Measurements from ENCODE around the gene INSR.

Gene INSR

GRCh38 chr19:7294558-7295212, 471 bp upstream of the INSR start:
- H3K27ac ChIP-seq (ENCODE audit: low read depth, low read length), result no peak overlapping the region

DNA sequence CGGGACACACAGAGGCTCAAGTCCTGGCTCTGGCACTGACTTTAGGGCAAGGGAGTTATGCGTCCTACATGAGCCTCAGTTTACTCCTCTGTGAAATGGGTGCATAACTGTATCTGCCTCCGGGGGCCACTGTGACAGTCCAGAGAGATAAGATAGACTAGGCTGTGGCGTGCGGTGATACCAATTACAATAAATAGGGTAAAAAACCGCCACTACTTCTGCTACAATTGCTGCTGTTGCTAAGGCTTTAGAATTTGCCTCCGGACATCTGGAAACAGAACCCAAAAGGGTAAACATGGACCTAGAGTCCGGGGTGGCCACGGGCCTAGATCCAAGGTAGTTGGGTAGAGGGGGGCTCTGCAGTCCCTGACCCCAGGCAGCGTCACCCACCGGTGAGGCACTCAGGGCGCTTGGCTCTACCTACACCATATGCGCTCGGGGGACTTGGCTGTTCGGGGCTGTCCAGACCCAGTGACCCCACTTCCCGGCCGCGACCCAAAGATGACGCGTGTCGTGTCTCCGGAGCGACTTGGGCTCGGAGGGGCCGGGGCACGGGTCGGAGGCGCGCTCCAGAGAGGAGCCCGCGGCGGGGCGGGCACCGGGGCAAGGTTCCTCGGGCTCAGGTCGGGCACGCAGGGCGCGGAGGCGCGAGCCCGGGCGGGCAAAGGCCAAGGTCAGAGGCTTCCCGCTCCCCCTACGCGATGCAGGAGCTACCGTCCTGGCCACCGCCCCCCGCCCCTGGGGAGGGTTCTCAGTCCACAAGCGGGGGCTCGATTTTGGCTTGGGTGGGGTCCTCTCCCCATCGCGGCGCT, 1.1 kb downstream of the INSR start:
- Histone ChIP-seq H3K4me1 (ENCODE audit: control insufficient read depth, insufficient read depth, low read length) (peaks cover 20% of the 10 kb centered on the region), H3K4me3 (ENCODE audit: low read depth, low read length) (peak overlapping the region; percentile 78), H3K27me3 (ENCODE audit: control insufficient read depth, insufficient read depth, low read length) (peaks cover 10% of the 10 kb centered on the region), H3K9ac (ENCODE audit: low read length) (peak overlapping the region; percentile 59), H3K9me3 (ENCODE audit: control insufficient read depth, insufficient read depth, low read depth, low read length) (no peaks in the 10 kb centered on the region), H3K27ac (ENCODE audit: low read depth, low read length) (no peak overlapping the region), H3K36me3 (ENCODE audit: control insufficient read depth, insufficient read depth, low read length) (no peaks in the 10 kb centered on the region)

More at GRCh38 chr19:7294558-7295212, 471 bp upstream of the INSR start:
- Histone ChIP-seq H3K27me3 (ENCODE audit: control insufficient read depth, insufficient read depth, low read length) (peaks cover 10% of the 10 kb centered on the region), H3K36me3 (ENCODE audit: control insufficient read depth, insufficient read depth, low read length) (no peaks in the 10 kb centered on the region), H3K9ac (ENCODE audit: low read length) (no peak overlapping the region), H3K4me1 (ENCODE audit: control insufficient read depth, insufficient read depth, low read length) (peaks cover 14% of the 10 kb centered on the region), H3K4me3 (ENCODE audit: low read depth, low read length) (peak overlapping the region; percentile 62), H3K9me3 (ENCODE audit: control insufficient read depth, insufficient read depth, low read depth, low read length) (no peaks in the 10 kb centered on the region)

GRCh38 chr19:7292352-7292949, 1.8 kb downstream of the INSR start:
- Histone ChIP-seq H3K27ac (ENCODE audit: low read depth, low read length) (no peak overlapping the region), H3K36me3 (ENCODE audit: control insufficient read depth, insufficient read depth, low read length) (no peaks in the 10 kb centered on the region), H3K4me3 (ENCODE audit: low read depth, low read length) (peak overlapping the region; percentile 78), H3K4me1 (ENCODE audit: control insufficient read depth, insufficient read depth, low read length) (peaks cover 20% of the 10 kb centered on the region), H3K27me3 (ENCODE audit: control insufficient read depth, insufficient read depth, low read length) (peaks cover 10% of the 10 kb centered on the region), H3K9ac (ENCODE audit: low read length) (peak overlapping the region; percentile 18), H3K9me3 (ENCODE audit: control insufficient read depth, insufficient read depth, low read depth, low read length) (no peaks in the 10 kb centered on the region)

DNA sequence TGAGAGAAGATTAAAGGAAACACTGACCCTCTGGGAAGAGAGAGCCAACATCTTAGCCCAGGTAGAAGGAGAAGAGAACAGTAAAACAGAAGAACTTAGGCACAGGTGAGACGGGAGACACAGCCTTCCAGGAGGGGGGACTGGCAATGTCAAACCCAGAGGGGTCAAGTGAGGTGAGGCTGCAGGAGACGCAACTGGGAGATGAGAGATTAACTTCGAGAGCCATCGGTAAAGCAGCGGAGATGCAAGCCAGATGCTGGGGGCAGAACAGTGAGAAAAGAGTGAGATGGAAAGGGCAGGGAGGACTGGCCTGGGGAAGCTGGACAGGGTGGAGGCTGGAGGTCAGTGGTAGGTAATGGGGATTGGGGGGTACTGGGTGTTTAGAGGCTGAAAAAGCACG, 5.2 kb downstream of the INSR start:
- Histone ChIP-seq H3K36me3 (ENCODE audit: control insufficient read depth, insufficient read depth, low read length) (no peaks in the 10 kb centered on the region), H3K27me3 (ENCODE audit: control insufficient read depth, insufficient read depth, low read length) (peaks cover 7% of the 10 kb centered on the region), H3K9ac (ENCODE audit: low read length) (no peak overlapping the region), H3K9me3 (ENCODE audit: control insufficient read depth, insufficient read depth, low read depth, low read length) (no peaks in the 10 kb centered on the region), H3K27ac (ENCODE audit: low read depth, low read length) (no peak overlapping the region), H3K4me3 (ENCODE audit: low read depth, low read length) (no peak overlapping the region), H3K4me1 (ENCODE audit: control insufficient read depth, insufficient read depth, low read length) (peaks cover 21% of the 10 kb centered on the region)

- Histone ChIP-seq H3K36me3 (ENCODE audit: control insufficient read depth, insufficient read depth, low read length) (no peaks in the 10 kb centered on the region), H3K9ac (ENCODE audit: low read length) (no peak overlapping the region), H3K4me3 (ENCODE audit: low read depth, low read length) (no peak overlapping the region), H3K27ac (ENCODE audit: low read depth, low read length) (no peak overlapping the region), H3K27me3 (ENCODE audit: control insufficient read depth, insufficient read depth, low read length) (peaks cover 5% of the 10 kb centered on the region), H3K9me3 (ENCODE audit: control insufficient read depth, insufficient read depth, low read depth, low read length) (no peaks in the 10 kb centered on the region), H3K4me1 (ENCODE audit: control insufficient read depth, insufficient read depth, low read length) (peaks cover 25% of the 10 kb centered on the region)
Measured at GRCh38 chr19:7288131-7288530, 6.1 kb downstream of the INSR start.

DNA sequence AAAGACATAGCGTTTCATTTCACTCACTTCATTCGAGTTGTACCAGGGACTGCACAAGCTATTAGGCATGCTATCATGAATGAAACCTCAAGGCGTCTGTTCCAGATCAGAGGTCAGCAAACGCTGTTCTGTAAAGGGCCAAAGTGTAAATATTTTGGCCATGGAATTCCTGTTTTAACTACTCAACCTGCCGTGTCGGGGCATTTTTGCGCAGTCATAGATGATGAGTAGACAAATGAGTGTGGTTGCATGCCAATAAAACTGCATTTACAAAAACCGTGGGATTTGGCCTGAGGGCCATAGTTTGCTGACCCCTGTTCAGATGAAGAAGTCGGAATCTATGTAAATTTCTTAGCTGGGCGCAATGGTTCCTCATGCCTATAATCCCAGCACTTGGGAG, 6.5 kb downstream of the INSR start:
- H3K36me3 ChIP-seq (ENCODE audit: control insufficient read depth, insufficient read depth, low read length), result no peaks in the 10 kb centered on the region
- H3K9ac ChIP-seq (ENCODE audit: low read length), result no peak overlapping the region
- H3K27ac ChIP-seq (ENCODE audit: low read depth, low read length), result no peak overlapping the region
- no peaks in the 10 kb centered on the region for H3K9me3 ChIP-seq (ENCODE audit: control insufficient read depth, insufficient read depth, low read depth, low read length)
- peaks cover under 1% of the 10 kb centered on the region; the same call in 1 of the 2 replicates for H3K27me3 ChIP-seq (ENCODE audit: control insufficient read depth, insufficient read depth, low read length)
- peaks cover 23% of the 10 kb centered on the region for H3K4me1 ChIP-seq (ENCODE audit: control insufficient read depth, insufficient read depth, low read length)
- H3K4me3 ChIP-seq (ENCODE audit: low read depth, low read length), result no peak overlapping the region

GRCh38 chr19:7280940-7281666, 13.1 kb downstream of the INSR start:
- Histone ChIP-seq H3K27me3 (ENCODE audit: control insufficient read depth, insufficient read depth, low read length) (no peaks in the 10 kb centered on the region), H3K36me3 (ENCODE audit: control insufficient read depth, insufficient read depth, low read length) (no peaks in the 10 kb centered on the region), H3K4me3 (ENCODE audit: low read depth, low read length) (no peak overlapping the region), H3K27ac (ENCODE audit: low read depth, low read length) (no peak overlapping the region), H3K9me3 (ENCODE audit: control insufficient read depth, insufficient read depth, low read depth, low read length) (no peaks in the 10 kb centered on the region), H3K9ac (ENCODE audit: low read length) (no peak overlapping the region), H3K4me1 (ENCODE audit: control insufficient read depth, insufficient read depth, low read length) (peaks cover 8% of the 10 kb centered on the region; the same call in 1 of the 2 replicates)

DNA sequence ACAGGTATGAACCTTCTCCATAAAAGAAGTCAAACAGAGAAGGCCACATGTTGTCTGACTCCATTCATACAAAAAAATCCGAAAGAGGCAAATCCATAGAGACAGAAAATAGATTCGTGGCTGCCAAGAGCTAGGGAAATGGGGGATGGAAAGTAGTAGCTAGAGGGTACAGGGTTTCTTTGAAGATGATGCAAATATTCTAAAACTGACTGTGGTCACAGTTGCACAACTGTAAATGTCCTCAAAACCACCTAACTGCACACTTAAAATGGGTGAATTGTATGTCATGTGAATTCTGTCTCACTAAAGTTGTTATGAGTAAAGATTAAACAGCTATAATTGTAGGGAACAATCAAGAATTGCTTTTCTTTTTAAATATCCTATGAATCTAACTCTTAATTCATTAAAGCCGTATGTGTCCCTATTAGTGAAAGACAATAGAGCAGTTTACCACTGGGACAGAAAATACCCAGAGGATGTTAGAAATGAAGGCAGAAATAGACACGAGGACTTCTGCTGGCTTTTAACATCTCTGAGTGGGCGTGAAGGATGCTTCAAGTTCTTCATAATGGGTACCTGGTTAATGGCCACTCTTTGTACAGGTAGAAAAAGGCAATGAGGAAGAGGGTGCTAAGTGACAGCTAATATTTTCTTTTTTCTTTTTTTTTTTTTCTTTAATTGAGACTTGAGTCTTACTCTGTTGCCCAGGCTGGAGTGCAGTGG, 21.2 kb downstream of the INSR start:
- Histone ChIP-seq H3K27me3 (ENCODE audit: control insufficient read depth, insufficient read depth, low read length) (no peaks in the 10 kb centered on the region), H3K9ac (ENCODE audit: low read length) (no peak overlapping the region), H3K4me3 (ENCODE audit: low read depth, low read length) (no peak overlapping the region), H3K9me3 (ENCODE audit: control insufficient read depth, insufficient read depth, low read depth, low read length) (no peaks in the 10 kb centered on the region), H3K36me3 (ENCODE audit: control insufficient read depth, insufficient read depth, low read length) (no peaks in the 10 kb centered on the region), H3K27ac (ENCODE audit: low read depth, low read length) (no peak overlapping the region), H3K4me1 (ENCODE audit: control insufficient read depth, insufficient read depth, low read length) (no peaks in the 10 kb centered on the region)

DNA sequence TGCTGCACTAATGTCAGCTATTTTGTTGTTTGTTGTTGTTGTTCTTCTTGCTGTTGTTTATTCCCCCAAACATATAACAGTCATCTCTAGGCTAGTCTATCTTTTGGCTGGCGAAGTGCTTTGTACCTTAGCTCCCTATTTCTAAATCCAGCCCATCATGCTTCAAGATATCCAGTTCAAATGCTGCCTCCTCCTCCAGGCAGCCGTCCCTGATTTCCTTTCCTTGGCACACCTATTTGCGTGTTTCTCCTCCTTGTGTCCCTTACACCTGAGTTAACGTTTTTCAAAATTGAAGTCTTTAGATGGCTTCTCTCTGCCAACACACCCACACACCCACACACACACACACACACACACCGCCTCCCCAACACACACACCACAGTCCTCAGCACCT, 25.5 kb downstream of the INSR start:
- Histone ChIP-seq H3K4me1 (ENCODE audit: control insufficient read depth, insufficient read depth, low read length) (no peaks in the 10 kb centered on the region), H3K4me3 (ENCODE audit: low read depth, low read length) (no peak overlapping the region), H3K9ac (ENCODE audit: low read length) (no peak overlapping the region), H3K9me3 (ENCODE audit: control insufficient read depth, insufficient read depth, low read depth, low read length) (no peaks in the 10 kb centered on the region), H3K36me3 (ENCODE audit: control insufficient read depth, insufficient read depth, low read length) (peaks cover 11% of the 10 kb centered on the region), H3K27me3 (ENCODE audit: control insufficient read depth, insufficient read depth, low read length) (no peaks in the 10 kb centered on the region), H3K27ac (ENCODE audit: low read depth, low read length) (no peak overlapping the region)

Measured in HUES6 (cell line).